ENCODE results near the gene AP1B1.
"Not testable (repeated sequence)": the region's sequence is repeated elsewhere in the genome, so short reads cannot be mapped to it uniquely, and the experiment has no call there.

AP1B1 gene

GRCh38 chr22:29385748-29386147, 2.6 kb downstream of the AP1B1 start:
- DNase-seq = no peak

DNA sequence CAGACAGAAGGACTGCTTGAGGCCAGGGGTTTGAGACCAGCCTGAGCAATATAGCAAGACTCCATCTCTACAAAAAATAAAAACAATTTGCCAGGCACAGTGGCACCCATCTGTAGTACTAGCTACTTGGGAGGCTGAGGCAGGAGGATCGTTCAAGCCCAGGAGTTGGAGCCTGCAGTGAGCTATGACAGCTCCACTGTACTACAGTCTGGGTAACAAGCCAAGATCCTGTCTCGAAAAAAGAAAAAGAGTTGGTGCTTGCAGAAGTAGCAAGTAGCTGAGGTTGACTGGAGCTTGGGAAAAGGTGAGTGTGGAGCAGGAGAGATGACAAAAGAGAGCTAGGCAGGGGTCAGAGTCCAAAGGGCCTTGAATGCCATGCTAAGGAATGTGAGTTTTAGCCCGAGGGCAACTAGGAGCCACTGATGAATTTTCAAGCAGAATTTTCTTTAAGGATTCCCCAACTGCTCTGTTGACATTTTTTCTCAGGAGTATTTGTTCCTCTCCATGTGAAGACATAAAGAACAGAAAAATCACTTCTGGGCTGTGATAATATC, 3.1 kb downstream of the AP1B1 start:
- DNase-seq = no peak

DNA sequence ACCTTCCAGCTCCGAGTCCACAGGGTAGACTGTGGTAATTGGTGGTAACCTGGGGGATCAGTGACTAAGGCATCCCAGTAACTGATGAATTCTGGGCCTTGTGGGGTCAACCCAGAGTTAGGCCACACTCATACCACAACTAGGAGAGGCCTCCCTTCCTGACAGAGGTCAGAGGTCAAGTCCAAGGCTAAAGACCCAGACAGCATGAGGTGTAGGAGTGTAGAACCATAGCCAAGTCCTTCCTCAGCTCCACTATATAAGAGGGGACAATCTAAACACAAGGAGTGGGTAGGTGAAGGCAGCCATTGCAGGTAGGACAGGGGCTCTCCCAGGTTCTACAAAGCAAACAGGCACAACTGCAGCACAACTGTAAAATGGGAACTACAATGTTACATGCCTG, 4.6 kb downstream of the AP1B1 start:
- no peak for DNase-seq

GRCh38 chr22:29382580-29383302, 5.6 kb downstream of the AP1B1 start:
- no peak for DNase-seq

- DNase-seq = no peak
Measured at GRCh38 chr22:29380856-29381255, 7.5 kb downstream of the AP1B1 start.

GRCh38 chr22:29380032-29380781, 8.2 kb downstream of the AP1B1 start:
- no peak for DNase-seq

- no peak for DNase-seq
Measured at GRCh38 chr22:29379258-29379657, 9.1 kb downstream of the AP1B1 start.

- no peak for DNase-seq
Measured at GRCh38 chr22:29377979-29378378, 10.4 kb downstream of the AP1B1 start.

DNA sequence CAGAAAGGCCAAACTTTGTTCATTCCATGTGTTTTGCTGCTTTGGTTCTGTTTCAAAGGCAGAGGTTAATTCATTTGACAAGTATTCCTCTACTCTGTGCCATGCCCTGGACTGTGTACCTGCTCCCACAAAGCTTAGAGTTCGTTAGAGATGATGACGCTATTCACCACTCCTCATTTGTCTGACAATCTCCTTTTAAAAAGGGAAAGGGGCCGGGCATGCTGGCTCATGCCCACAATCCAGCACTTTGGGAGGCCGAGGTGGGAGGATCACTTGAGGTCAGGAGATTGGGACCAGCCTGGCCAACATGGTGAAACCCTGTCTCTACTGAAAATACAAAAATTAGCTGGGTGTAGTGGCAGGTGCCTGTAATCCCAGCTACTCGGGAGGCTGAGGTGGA, 11.7 kb downstream of the AP1B1 start:
- not testable (repeated sequence) for DNase-seq

- no peak for DNase-seq
Measured at GRCh38 chr22:29375398-29376076, 12.8 kb downstream of the AP1B1 start.

- DNase-seq = not testable (repeated sequence)
Measured at GRCh38 chr22:29374806-29375205, 13.6 kb downstream of the AP1B1 start.

GRCh38 chr22:29374401-29374800, 14.0 kb downstream of the AP1B1 start:
- no peak for DNase-seq

GRCh38 chr22:29370537-29370936, 17.8 kb downstream of the AP1B1 start:
- no peak for DNase-seq

DNA sequence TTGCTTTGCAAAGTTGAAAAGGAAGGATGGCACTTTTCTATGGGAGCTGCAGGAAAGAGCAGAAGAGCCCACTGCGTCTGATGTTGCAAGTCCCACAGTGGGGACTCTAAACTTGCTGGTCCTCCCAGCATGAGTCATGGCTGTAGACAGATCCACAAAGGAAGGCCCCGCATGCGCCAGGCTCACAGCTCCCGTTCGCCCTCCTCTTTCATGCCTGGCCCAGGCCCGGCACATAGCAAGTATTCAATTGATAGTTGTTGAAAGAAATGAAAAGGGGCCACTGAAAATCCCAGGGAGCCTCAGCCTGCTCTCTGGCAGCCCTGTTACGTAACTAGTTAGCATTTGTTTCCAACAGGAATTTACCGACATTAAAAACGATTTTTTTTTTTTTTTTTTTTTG, 18.9 kb downstream of the AP1B1 start:
- no peak for DNase-seq

GRCh38 chr22:29359469-29359868, 28.9 kb downstream of the AP1B1 start:
- DNase-seq = no peak

GRCh38 chr22:29357193-29357890, 31.0 kb downstream of the AP1B1 start:
- not testable (repeated sequence) for DNase-seq

GRCh38 chr22:29353860-29354259, 34.5 kb downstream of the AP1B1 start:
- no peak for DNase-seq

DNA sequence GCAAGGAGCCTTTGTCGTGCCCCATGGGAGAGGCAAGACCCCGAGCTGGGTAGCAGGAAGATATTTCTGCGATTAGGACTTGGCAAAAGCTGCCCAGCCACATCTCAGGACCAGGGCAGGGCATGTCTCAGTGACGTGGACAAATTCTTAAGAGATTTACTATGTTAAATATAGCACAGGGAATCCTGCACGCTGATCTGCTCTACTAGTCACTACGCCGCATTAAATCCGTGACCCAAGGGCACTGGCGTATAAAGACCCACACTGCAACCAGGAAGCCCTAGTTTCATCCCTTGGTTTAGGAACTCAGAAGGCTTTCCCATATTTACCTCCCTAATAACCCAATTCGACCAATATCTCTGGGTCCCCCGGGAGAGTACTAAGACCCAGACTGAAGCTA, 35.1 kb downstream of the AP1B1 start:
- no peak for DNase-seq

GRCh38 chr22:29352778-29353177, 35.6 kb downstream of the AP1B1 start:
- DNase-seq = no peak

GRCh38 chr22:29351891-29352290, 36.5 kb downstream of the AP1B1 start:
- DNase-seq = no peak

- no peak for DNase-seq
Measured at GRCh38 chr22:29351042-29351441, 37.3 kb downstream of the AP1B1 start.

GRCh38 chr22:29348956-29349355, 39.4 kb downstream of the AP1B1 start:
- peak; percentile 88 for DNase-seq

GRCh38 chr22:29348041-29348440, 40.3 kb downstream of the AP1B1 start:
- no peak for DNase-seq

Data from NCI-H510A (cell line).